ENCODE data around the gene STRAP.

Gene STRAP

DNA sequence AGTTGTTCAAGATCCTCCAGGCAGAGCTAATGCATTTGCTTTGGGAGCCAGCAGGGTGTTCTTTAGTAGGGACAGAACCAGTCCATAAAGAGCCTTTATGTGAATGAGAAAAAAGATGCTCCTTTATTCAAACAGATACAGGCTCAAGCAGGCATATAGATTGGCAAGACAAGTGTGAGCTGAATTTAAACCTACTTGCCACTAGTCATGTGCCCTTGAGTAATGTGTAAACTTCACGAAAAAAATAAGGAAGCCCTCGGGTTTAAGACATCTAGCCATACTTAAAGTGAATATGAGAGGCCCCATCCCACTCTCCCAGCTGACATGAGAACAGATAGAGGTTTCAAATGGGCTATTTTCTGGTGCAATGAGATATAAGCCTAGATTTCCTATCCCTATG lies 43.1 kb upstream of the STRAP start:
- no peak overlapping the region for H3K4me3 ChIP-seq (ENCODE audit: low read length in 2 of 2)
- H2BK5ac ChIP-seq (ENCODE audit: low read length) = no peak overlapping the region
- H2BK120ac ChIP-seq (ENCODE audit: low read depth, low read length) = no peak overlapping the region
- no peak overlapping the region for H2BK12ac ChIP-seq (ENCODE audit: low read length)
- no peak for DNase-seq (ENCODE audit: low spot score)
- no peaks in the 10 kb centered on the region for H3K27me3 ChIP-seq (ENCODE audit: control insufficient read depth in 3 of 3, insufficient read depth in 3 of 3, low read depth in 1 of 3, low read length in 3 of 3)
- H3K4ac ChIP-seq (ENCODE audit: low read length) = no peak overlapping the region
- H4K91ac ChIP-seq (ENCODE audit: low read depth, low read length, poor library complexity) = no peak overlapping the region
- no peak overlapping the region for H3K18ac ChIP-seq (ENCODE audit: low read length)
- no peak overlapping the region for H3K9ac ChIP-seq (ENCODE audit: low read depth, low read length, poor library complexity)
- peaks cover 2 to 4% of the 10 kb centered on the region in 2 donors for H3K4me1 ChIP-seq (ENCODE audit: control insufficient read depth in 2 of 2, insufficient read depth in 1 of 2, low read depth in 1 of 2, low read length in 2 of 2)
- no peak overlapping the region for H2AFZ ChIP-seq (ENCODE audit: low read length)
- no CpG with 5 or more reads among the region's 2 CpGs for WGBS, 2 donors (ENCODE audit: extremely low coverage in 2 of 2, insufficient read length in 2 of 2, insufficient replicate concordance in 1 of 2)
- H3K23ac ChIP-seq (ENCODE audit: low read depth, low read length, poor library complexity) = no peak overlapping the region
- H3K27ac ChIP-seq (replicated peaks; ENCODE audit: low read length) = no peak overlapping the region
- no peaks in the 10 kb centered on the region for H3K36me3 ChIP-seq (replicated peaks in 1 of 2; ENCODE audit: control insufficient read depth in 2 of 2, insufficient read depth in 2 of 2, low read length in 2 of 2)
- H3K9me3 ChIP-seq (replicated peaks in 1 of 2; ENCODE audit: control insufficient read depth in 2 of 2, insufficient read depth in 1 of 2, low read depth in 1 of 2, low read length in 2 of 2) = peaks cover 2% of the 10 kb centered on the region in 2 donors
- H3K79me1 ChIP-seq (ENCODE audit: low read depth, low read length) = no peaks in the 10 kb centered on the region
- no peak overlapping the region for H3K14ac ChIP-seq (ENCODE audit: low read length)
- H4K8ac ChIP-seq (ENCODE audit: low read depth, low read length) = no peak overlapping the region
- H2BK15ac ChIP-seq (ENCODE audit: low read length) = no peak overlapping the region
- no peak overlapping the region for H3K4me2 ChIP-seq (ENCODE audit: insufficient read depth, low read length, poor library complexity, severe bottlenecking)
- H2AK5ac ChIP-seq (ENCODE audit: low read depth, low read length) = no peak overlapping the region

GRCh38 chr12:15839682-15840081 lies 42.5 kb upstream of the STRAP start:
- Histone ChIP-seq H2AFZ (ENCODE audit: low read length) (no peak overlapping the region), H3K4me3 (ENCODE audit: low read length in 2 of 2) (no peak overlapping the region), H4K8ac (ENCODE audit: low read depth, low read length) (no peak overlapping the region), H3K4me1 (ENCODE audit: control insufficient read depth in 2 of 2, insufficient read depth in 1 of 2, low read depth in 1 of 2, low read length in 2 of 2) (peaks cover 2 to 4% of the 10 kb centered on the region in 2 donors), H3K23ac (ENCODE audit: low read depth, low read length, poor library complexity) (no peak overlapping the region), H3K18ac (ENCODE audit: low read length) (no peak overlapping the region), H4K91ac (ENCODE audit: low read depth, low read length, poor library complexity) (no peak overlapping the region), H3K9me3 (replicated peaks in 1 of 2; ENCODE audit: control insufficient read depth in 2 of 2, insufficient read depth in 1 of 2, low read depth in 1 of 2, low read length in 2 of 2) (peaks cover 2% of the 10 kb centered on the region in 2 donors), H3K9ac (ENCODE audit: low read depth, low read length, poor library complexity) (no peak overlapping the region), H2AK5ac (ENCODE audit: low read depth, low read length) (no peak overlapping the region), H3K79me1 (ENCODE audit: low read depth, low read length) (no peaks in the 10 kb centered on the region), H3K36me3 (replicated peaks in 1 of 2; ENCODE audit: control insufficient read depth in 2 of 2, insufficient read depth in 2 of 2, low read length in 2 of 2) (no peaks in the 10 kb centered on the region), H2BK15ac (ENCODE audit: low read length) (no peak overlapping the region), H3K14ac (ENCODE audit: low read length) (no peak overlapping the region), H3K4me2 (ENCODE audit: insufficient read depth, low read length, poor library complexity, severe bottlenecking) (no peak overlapping the region), H3K4ac (ENCODE audit: low read length) (no peak overlapping the region), H3K27ac (replicated peaks; ENCODE audit: low read length) (no peak overlapping the region), H2BK5ac (ENCODE audit: low read length) (no peak overlapping the region), H3K27me3 (ENCODE audit: control insufficient read depth in 3 of 3, insufficient read depth in 3 of 3, low read depth in 1 of 3, low read length in 3 of 3) (no peaks in the 10 kb centered on the region), H2BK120ac (ENCODE audit: low read depth, low read length) (no peak overlapping the region), H2BK12ac (ENCODE audit: low read length) (no peak overlapping the region)
- no peak for DNase-seq (ENCODE audit: low spot score)

GRCh38 chr12:15842108-15842507 lies 40.1 kb upstream of the STRAP start:
- H2BK12ac ChIP-seq (ENCODE audit: low read length) = no peak overlapping the region
- peaks cover 2 to 4% of the 10 kb centered on the region in 2 donors for H3K4me1 ChIP-seq (ENCODE audit: control insufficient read depth in 2 of 2, insufficient read depth in 1 of 2, low read depth in 1 of 2, low read length in 2 of 2)
- no peaks in the 10 kb centered on the region for H3K27me3 ChIP-seq (ENCODE audit: control insufficient read depth in 3 of 3, insufficient read depth in 3 of 3, low read depth in 1 of 3, low read length in 3 of 3)
- H3K4ac ChIP-seq (ENCODE audit: low read length) = no peak overlapping the region
- H3K14ac ChIP-seq (ENCODE audit: low read length) = no peak overlapping the region
- no peak overlapping the region for H3K4me3 ChIP-seq (ENCODE audit: low read length in 2 of 2)
- no peak overlapping the region for H4K91ac ChIP-seq (ENCODE audit: low read depth, low read length, poor library complexity)
- H3K27ac ChIP-seq (replicated peaks; ENCODE audit: low read length) = no peak overlapping the region
- H2AFZ ChIP-seq (ENCODE audit: low read length) = no peak overlapping the region
- no peak overlapping the region for H3K23ac ChIP-seq (ENCODE audit: low read depth, low read length, poor library complexity)
- no peak overlapping the region for H2AK5ac ChIP-seq (ENCODE audit: low read depth, low read length)
- no peak overlapping the region for H2BK5ac ChIP-seq (ENCODE audit: low read length)
- no peak for DNase-seq (ENCODE audit: low spot score)
- H3K9me3 ChIP-seq (replicated peaks in 1 of 2; ENCODE audit: control insufficient read depth in 2 of 2, insufficient read depth in 1 of 2, low read depth in 1 of 2, low read length in 2 of 2) = peaks cover 1 to 2% of the 10 kb centered on the region in 2 donors
- H3K36me3 ChIP-seq (replicated peaks in 1 of 2; ENCODE audit: control insufficient read depth in 2 of 2, insufficient read depth in 2 of 2, low read length in 2 of 2) = no peaks in the 10 kb centered on the region
- no peak overlapping the region for H2BK15ac ChIP-seq (ENCODE audit: low read length)
- H3K9ac ChIP-seq (ENCODE audit: low read depth, low read length, poor library complexity) = no peak overlapping the region
- H3K79me1 ChIP-seq (ENCODE audit: low read depth, low read length) = no peaks in the 10 kb centered on the region
- H3K18ac ChIP-seq (ENCODE audit: low read length) = no peak overlapping the region
- no CpG with 5 or more reads among the region's 3 CpGs for WGBS, 2 donors (ENCODE audit: extremely low coverage in 2 of 2, insufficient read length in 2 of 2, insufficient replicate concordance in 1 of 2)
- no peak overlapping the region for H4K8ac ChIP-seq (ENCODE audit: low read depth, low read length)
- H2BK120ac ChIP-seq (ENCODE audit: low read depth, low read length) = no peak overlapping the region
- H3K4me2 ChIP-seq (ENCODE audit: insufficient read depth, low read length, poor library complexity, severe bottlenecking) = no peak overlapping the region

GRCh38 chr12:15846887-15847286 lies 35.3 kb upstream of the STRAP start:
- no peak overlapping the region for H2BK120ac ChIP-seq (ENCODE audit: low read depth, low read length)
- DNase-seq (ENCODE audit: low spot score) = no peak
- H3K4me2 ChIP-seq (ENCODE audit: insufficient read depth, low read length, poor library complexity, severe bottlenecking) = no peak overlapping the region
- no peak overlapping the region for H4K8ac ChIP-seq (ENCODE audit: low read depth, low read length)
- H2BK5ac ChIP-seq (ENCODE audit: low read length) = no peak overlapping the region
- no peaks in the 10 kb centered on the region for H3K79me1 ChIP-seq (ENCODE audit: low read depth, low read length)
- no peak overlapping the region for H2BK12ac ChIP-seq (ENCODE audit: low read length)
- H3K23ac ChIP-seq (ENCODE audit: low read depth, low read length, poor library complexity) = no peak overlapping the region
- H3K4ac ChIP-seq (ENCODE audit: low read length) = no peak overlapping the region
- H3K14ac ChIP-seq (ENCODE audit: low read length) = no peak overlapping the region
- H2AFZ ChIP-seq (ENCODE audit: low read length) = no peak overlapping the region
- no CpG with 5 or more reads among the region's 2 CpGs for WGBS, 2 donors (ENCODE audit: extremely low coverage in 2 of 2, insufficient read length in 2 of 2, insufficient replicate concordance in 1 of 2)
- no peak overlapping the region for H3K18ac ChIP-seq (ENCODE audit: low read length)
- H4K91ac ChIP-seq (ENCODE audit: low read depth, low read length, poor library complexity) = no peak overlapping the region
- H3K36me3 ChIP-seq (replicated peaks in 1 of 2; ENCODE audit: control insufficient read depth in 2 of 2, insufficient read depth in 2 of 2, low read length in 2 of 2) = no peaks in the 10 kb centered on the region
- H3K27me3 ChIP-seq (ENCODE audit: control insufficient read depth in 3 of 3, insufficient read depth in 3 of 3, low read depth in 1 of 3, low read length in 3 of 3) = no peaks in the 10 kb centered on the region
- H3K9me3 ChIP-seq (replicated peaks in 1 of 2; ENCODE audit: control insufficient read depth in 2 of 2, insufficient read depth in 1 of 2, low read depth in 1 of 2, low read length in 2 of 2) = no peaks in the 10 kb centered on the region
- H2BK15ac ChIP-seq (ENCODE audit: low read length) = no peak overlapping the region
- H3K4me1 ChIP-seq (ENCODE audit: control insufficient read depth in 2 of 2, insufficient read depth in 1 of 2, low read depth in 1 of 2, low read length in 2 of 2) = no peaks in the 10 kb centered on the region
- no peak overlapping the region for H3K27ac ChIP-seq (replicated peaks; ENCODE audit: low read length)
- no peak overlapping the region for H3K9ac ChIP-seq (ENCODE audit: low read depth, low read length, poor library complexity)
- H2AK5ac ChIP-seq (ENCODE audit: low read depth, low read length) = no peak overlapping the region
- no peak overlapping the region for H3K4me3 ChIP-seq (ENCODE audit: low read length in 2 of 2)

Data from neuronal stem cell (in vitro differentiated cells).